Vagina (tissue), 2 donors: ENCODE results near the gene RNF224.

Experiments
- CTCF ChIP-seq, 3 experiments: fragments of 450-650 bp in 2 of 3; fragments of 200-600 bp in 1 of 3; sonication (generic) in 1 of 3; IDR thresholded peaks; one replicate each; pipeline ENCODE4 v1.5.1; 2017 to 2019; ENCODE audit warnings: antibody characterized with exemption in 3 of 3, mild to moderate bottlenecking in 2 of 3, moderate library complexity in 2 of 3
- POLR2A ChIP-seq, 2 donors: fragments of 450-650 bp; IDR thresholded peaks; one replicate each; pipeline ENCODE4 v1.6.1; 2017; ENCODE audit warnings: antibody characterized with exemption in 2 of 2, mild to moderate bottlenecking in 2 of 2, moderate library complexity in 2 of 2
- POLR2AphosphoS5 ChIP-seq, 2 donors: sonication (generic); formaldehyde crosslinking; IDR thresholded peaks; one replicate each; pipeline ENCODE4 v1.9.0; 2017; ENCODE audit warnings: antibody characterized with exemption in 2 of 2, mild to moderate bottlenecking in 2 of 2, low read depth in 1 of 2; ENCODE audit not compliant: insufficient read depth in 1 of 2

GRCh38 chr9:137221095-137221505 lies 6.2 kb upstream of the RNF224 start:
- TF ChIP-seq CTCF (IDR thresholded peaks at IDR 0.05) (no peak), POLR2A (IDR thresholded peaks at IDR 0.05) (no peak), POLR2AphosphoS5 (IDR thresholded peaks at IDR 0.05; ENCODE audit: insufficient read depth in 1 of 2, low read depth in 1 of 2) (no peak)
